Endothelial cell (in vitro differentiated cells): ENCODE measurements around the gene EEF2KMT. TPM values are rescaled to one million over a fixed set of nuclear protein-coding genes. Genes with fewer than 3 reads are reported as not detected.
"Not testable (repeated sequence)": the region's sequence is repeated elsewhere in the genome, so short reads cannot be mapped to it uniquely, and the experiment has no call there.

Experiments used
- DNase-seq: peaks from one replicate; pipeline ENCODE4 v3.0.0; 2021; ENCODE audit warnings: low spot score
- H3K27ac Mint-ChIP-seq: one replicate; pipeline ENCODE4 v1.8.0; 2021; ENCODE audit warnings: mixed read lengths, inconsistent platforms; ENCODE audit not compliant: unreplicated experiment
- H3K27me3 Mint-ChIP-seq: one replicate; pipeline ENCODE4 v1.8.0; 2021; ENCODE audit warnings: mild to moderate bottlenecking, moderate library complexity, mixed read lengths, inconsistent platforms; ENCODE audit not compliant: unreplicated experiment
- H3K36me3 Mint-ChIP-seq: one replicate; pipeline ENCODE4 v1.8.0; 2021; ENCODE audit warnings: mild to moderate bottlenecking, low read depth, mixed read lengths, inconsistent platforms; ENCODE audit not compliant: unreplicated experiment
- H3K4me1 Mint-ChIP-seq: one replicate; pipeline ENCODE4 v1.8.0; 2021; ENCODE audit warnings: mild to moderate bottlenecking, mixed read lengths, inconsistent platforms; ENCODE audit not compliant: unreplicated experiment
- H3K4me3 Mint-ChIP-seq: one replicate; pipeline ENCODE4 v1.8.0; 2021; ENCODE audit warnings: mild to moderate bottlenecking, mixed read lengths, inconsistent platforms; ENCODE audit not compliant: unreplicated experiment
- H3K9me3 Mint-ChIP-seq: one replicate; pipeline ENCODE4 v1.8.0; 2021; ENCODE audit warnings: mixed read lengths, inconsistent platforms; ENCODE audit not compliant: unreplicated experiment
- CTCF ChIP-seq: fragments of 200-600 bp; sonication (generic); IDR thresholded peaks from one replicate; pipeline ENCODE4 v1.5.0; 2021; ENCODE audit warnings: antibody characterized with exemption; ENCODE audit not compliant: unreplicated experiment
- total RNA-seq: library from RNA; stranded (reverse); fragmentation: NEBNext Ultra II Directional; extraction: Animal tissue kit (Norgen Biotek cat#: 25700); gene quantifications from one replicate; pipeline ENCODE4 v1.2.1, GENCODE V29; 2021; ENCODE audit not compliant: unreplicated experiment

EEF2KMT gene
- total RNA-seq, 1 donor from 2014 or later, result 6.7 TPM

- Mint-ChIP-seq H3K27ac (no peak overlapping the region), H3K9me3 (no peaks in the 10 kb centered on the region), H3K4me1 (no peaks in the 10 kb centered on the region), H3K36me3 (no peaks in the 10 kb centered on the region), H3K4me3 (no peak overlapping the region), H3K27me3 (peaks cover 7% of the 10 kb centered on the region)
- no peak for DNase-seq
- no peak for TF ChIP-seq CTCF
Observed at GRCh38 chr16:5045499-5046115, 52.0 kb downstream of the EEF2KMT start.

- H3K27me3 Mint-ChIP-seq, DNase-seq, H3K4me1 Mint-ChIP-seq, H3K9me3 Mint-ChIP-seq, H3K4me3 Mint-ChIP-seq, H3K27ac Mint-ChIP-seq, H3K36me3 Mint-ChIP-seq: not testable (repeated sequence)
Observed at GRCh38 chr16:5044581-5044980, 53.0 kb downstream of the EEF2KMT start.

- no peaks in the 10 kb centered on the region for H3K4me1 Mint-ChIP-seq
- no peaks in the 10 kb centered on the region for H3K9me3 Mint-ChIP-seq
- TF ChIP-seq CTCF, result no peak
- no peaks in the 10 kb centered on the region for H3K36me3 Mint-ChIP-seq
- H3K4me3 Mint-ChIP-seq, result no peak overlapping the region
- no peak for DNase-seq
- peaks cover 7% of the 10 kb centered on the region for H3K27me3 Mint-ChIP-seq
- no peak overlapping the region for H3K27ac Mint-ChIP-seq
Observed at GRCh38 chr16:5044011-5044540, 53.5 kb downstream of the EEF2KMT start.

- peaks cover 7% of the 10 kb centered on the region for H3K27me3 Mint-ChIP-seq
- H3K27ac Mint-ChIP-seq, result no peak overlapping the region
- H3K4me1 Mint-ChIP-seq, result no peaks in the 10 kb centered on the region
- no peak for DNase-seq
- no peak for TF ChIP-seq CTCF
- no peak overlapping the region for H3K4me3 Mint-ChIP-seq
- H3K36me3 Mint-ChIP-seq, result no peaks in the 10 kb centered on the region
- H3K9me3 Mint-ChIP-seq, result no peaks in the 10 kb centered on the region
Observed at GRCh38 chr16:5042574-5043171, 54.9 kb downstream of the EEF2KMT start.

- no peaks in the 10 kb centered on the region for H3K4me1 Mint-ChIP-seq
- no peak overlapping the region for H3K4me3 Mint-ChIP-seq
- H3K27ac Mint-ChIP-seq, result no peak overlapping the region
- no peaks in the 10 kb centered on the region for H3K36me3 Mint-ChIP-seq
- H3K9me3 Mint-ChIP-seq, result no peaks in the 10 kb centered on the region
- no peak for DNase-seq
- H3K27me3 Mint-ChIP-seq, result peaks cover 7% of the 10 kb centered on the region
- no peak for TF ChIP-seq CTCF
Observed at GRCh38 chr16:5041600-5042133, 55.9 kb downstream of the EEF2KMT start.
